ENCODE measurements around the gene CDC42EP3. TPM values are rescaled to one million over a fixed set of nuclear protein-coding genes. Genes with fewer than 3 reads are reported as not detected.

Gene CDC42EP3
- polyA plus RNA-seq, 3 donors, result 51.5 to 58.3 (median 55.7) TPM

- no peak for DNase-seq (ENCODE audit: extremely low read depth in 1 of 11, low read depth in 9 of 11, low spot score in 4 of 11)
Measured at GRCh38 chr2:37692711-37693110, 21.3 kb upstream of the CDC42EP3 start.

GRCh38 chr2:37689751-37690150 is 18.3 kb upstream of the CDC42EP3 start:
- no peak for DNase-seq (ENCODE audit: extremely low read depth in 1 of 11, low read depth in 9 of 11, low spot score in 4 of 11)

DNA sequence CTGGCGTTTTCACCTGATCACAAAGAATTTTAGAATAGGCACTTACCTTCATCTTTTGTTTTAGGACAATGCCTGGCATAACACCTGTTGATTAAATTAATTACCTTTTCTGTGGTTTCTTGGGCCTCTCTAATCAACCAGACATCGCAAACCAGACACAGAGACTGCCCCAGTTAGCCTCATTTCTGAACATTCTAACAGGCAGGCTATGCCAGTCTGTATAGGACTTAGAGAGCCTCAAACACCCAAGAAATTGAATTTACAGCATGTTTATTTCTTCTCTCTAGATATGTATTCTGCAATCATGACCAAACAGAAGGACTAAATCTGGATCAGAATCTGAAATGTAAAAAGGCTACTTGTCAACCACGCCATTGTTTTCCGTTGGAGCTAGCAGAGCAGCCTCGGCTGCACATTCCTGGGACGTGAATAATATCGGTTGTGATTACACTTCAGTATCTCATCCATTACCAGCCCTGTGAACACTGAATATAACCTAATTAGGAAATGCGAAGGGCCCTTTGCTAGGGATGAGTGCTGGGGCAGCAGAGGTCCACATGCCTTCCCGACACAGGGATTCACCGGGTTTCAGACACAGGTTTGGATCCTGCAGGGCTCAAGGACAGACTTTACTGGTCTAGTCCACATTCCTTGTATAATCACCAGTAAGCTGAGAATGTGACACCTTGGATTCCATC is 17.5 kb upstream of the CDC42EP3 start:
- DNase-seq (ENCODE audit: extremely low read depth in 1 of 11, low read depth in 9 of 11, low spot score in 4 of 11), result no peak

DNA sequence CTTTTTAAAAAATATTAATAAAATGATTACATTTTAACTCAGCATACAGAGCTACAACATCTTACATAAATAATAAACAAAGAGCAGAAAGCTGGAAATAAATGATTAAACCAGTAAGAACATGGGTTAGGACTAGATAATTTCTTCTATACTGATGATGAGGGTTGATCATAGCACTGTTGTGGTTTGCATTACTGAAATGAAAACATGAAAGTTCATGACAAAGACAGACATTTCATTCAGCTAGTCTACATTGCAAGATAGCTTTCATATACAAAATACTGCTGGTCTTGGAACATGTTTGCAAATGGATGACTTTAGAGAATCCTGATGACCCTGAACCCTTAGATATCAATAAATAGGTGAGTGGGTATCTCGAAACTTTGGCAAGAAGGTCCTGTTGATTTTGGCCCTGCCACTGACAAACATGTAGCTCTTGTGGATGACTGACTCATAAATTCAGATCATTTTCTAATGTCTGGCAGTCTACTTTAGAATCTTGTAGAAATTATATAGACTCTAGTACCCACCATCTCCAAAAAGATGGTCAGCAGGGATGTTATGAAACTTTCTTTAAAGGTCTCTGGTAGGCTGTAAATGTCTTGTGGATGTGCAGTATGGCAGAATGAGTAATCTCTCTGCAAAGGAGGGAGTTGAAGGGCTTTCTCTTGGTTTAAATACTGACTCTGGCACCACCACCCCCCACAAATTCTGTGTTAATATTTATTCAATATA is 15.5 kb upstream of the CDC42EP3 start:
- DNase-seq (ENCODE audit: extremely low read depth in 1 of 11, low read depth in 9 of 11, low spot score in 4 of 11), result no peak

- no peak for DNase-seq (ENCODE audit: extremely low read depth in 1 of 11, low read depth in 9 of 11, low spot score in 4 of 11)
Measured at GRCh38 chr2:37684809-37685208, 13.4 kb upstream of the CDC42EP3 start.

DNA sequence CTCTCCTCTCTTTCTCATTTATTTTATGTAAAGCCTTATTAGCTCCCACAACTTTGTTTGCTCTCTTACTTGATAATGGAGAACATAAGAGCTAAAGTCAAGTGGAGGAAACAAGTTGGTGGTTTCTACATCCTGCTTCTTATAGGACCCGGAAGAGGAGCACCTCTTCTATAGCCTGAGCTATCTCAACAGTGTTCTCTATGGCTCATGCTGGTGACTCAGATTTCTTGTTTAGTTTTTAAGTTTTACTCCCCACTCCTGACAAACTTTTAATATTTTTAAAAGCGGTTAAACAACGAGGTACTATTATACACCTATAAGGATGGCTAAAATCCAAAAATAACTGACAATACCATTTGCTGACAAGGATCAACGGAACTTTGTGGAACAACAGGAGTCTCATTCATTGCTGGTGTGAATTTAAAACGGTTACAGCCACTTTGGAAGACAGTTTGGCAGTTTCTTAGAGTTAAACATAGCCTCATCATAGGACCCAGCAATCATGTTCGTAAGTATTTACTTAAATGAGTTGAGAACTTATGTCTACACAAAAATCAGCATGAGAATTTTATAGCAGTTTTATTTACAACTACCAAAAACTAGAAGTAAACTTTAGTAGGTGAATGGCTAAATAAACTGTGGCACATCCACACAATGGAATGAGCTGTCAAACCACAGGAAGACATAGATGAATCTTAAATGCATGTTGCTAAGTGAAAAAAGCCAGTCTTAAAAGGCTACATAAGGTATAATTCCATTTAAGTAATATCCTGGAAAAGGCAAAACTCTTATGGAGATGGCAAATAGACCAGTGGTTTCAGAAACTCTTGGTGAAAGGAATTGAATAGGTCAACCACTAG is 12.7 kb upstream of the CDC42EP3 start:
- DNase-seq (ENCODE audit: extremely low read depth in 1 of 11, low read depth in 9 of 11, low spot score in 4 of 11), result no peak

GRCh38 chr2:37683241-37683640 is 11.8 kb upstream of the CDC42EP3 start:
- DNase-seq (ENCODE audit: extremely low read depth in 1 of 11, low read depth in 9 of 11, low spot score in 4 of 11), result no peak

DNA sequence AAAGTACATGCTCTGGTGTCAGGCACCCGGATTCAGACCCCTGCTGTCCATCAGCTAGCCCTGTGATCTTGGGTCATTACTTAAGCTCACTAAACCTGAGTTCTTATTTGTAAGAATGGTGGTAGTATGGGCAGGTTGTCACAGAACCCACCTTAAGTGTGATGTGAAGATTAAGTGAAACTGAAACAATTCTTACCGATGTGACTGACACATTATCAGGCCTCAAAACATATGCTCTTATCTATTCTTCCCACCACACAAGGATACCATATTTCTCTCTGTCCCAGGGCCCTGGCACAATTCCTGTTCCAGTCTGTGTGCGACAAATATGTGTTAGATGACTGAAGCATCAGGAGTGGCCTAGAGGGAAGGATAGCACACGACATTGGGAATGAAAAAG is 11.0 kb upstream of the CDC42EP3 start:
- DNase-seq (ENCODE audit: extremely low read depth in 1 of 11, low read depth in 9 of 11, low spot score in 4 of 11), result no peak

DNA sequence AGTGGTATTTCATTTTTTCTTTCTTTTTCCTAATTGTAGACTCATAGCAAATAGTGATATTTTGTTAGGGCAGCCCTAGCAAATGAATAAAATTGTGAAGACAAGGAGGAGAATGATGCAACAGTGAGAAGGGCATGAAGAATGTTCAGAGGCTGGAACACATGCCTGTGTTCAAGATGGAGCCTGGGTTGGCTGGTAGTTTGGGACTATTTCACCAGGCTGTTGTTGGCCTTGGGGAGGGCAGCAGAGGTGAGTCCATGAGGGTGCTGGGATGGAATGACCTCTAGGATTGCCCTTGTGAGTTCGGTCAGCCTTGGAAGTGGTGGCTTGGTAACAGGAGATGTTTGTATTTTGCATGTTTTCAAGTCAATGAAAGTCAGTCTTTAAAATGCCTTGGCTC is 10.1 kb upstream of the CDC42EP3 start:
- DNase-seq (ENCODE audit: extremely low read depth in 1 of 11, low read depth in 9 of 11, low spot score in 4 of 11), result no peak

DNA sequence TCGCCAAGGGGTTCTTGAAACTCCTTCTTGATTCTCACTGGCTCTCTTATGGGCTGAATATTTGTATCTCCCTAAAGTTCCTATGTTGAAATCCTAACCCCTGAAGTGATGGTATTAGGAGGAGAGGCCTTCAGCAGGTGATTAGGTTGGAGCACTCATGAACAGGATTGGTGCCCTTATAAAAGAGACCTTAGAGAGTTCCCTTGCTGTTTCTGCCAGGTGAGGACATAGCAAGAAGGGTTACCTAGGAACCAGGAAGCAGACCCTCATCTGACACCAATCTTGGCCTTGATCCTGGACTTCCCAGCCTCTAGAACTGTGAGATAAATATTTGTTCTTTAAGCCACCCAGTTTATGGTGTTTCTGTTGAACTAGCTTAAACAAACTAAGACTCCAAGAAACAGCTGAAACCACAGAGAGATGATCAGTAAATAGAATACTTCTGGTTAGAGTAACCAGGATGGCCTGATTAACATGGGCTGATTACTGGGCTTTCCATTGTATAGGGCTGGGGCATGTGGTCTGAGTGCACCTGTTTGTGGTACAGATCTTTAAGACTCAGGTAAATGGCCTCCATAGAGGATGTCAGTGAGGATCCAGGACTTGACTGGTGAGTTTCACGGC is 7.7 kb upstream of the CDC42EP3 start:
- DNase-seq (ENCODE audit: extremely low read depth in 1 of 11, low read depth in 9 of 11, low spot score in 4 of 11), result no peak

DNA sequence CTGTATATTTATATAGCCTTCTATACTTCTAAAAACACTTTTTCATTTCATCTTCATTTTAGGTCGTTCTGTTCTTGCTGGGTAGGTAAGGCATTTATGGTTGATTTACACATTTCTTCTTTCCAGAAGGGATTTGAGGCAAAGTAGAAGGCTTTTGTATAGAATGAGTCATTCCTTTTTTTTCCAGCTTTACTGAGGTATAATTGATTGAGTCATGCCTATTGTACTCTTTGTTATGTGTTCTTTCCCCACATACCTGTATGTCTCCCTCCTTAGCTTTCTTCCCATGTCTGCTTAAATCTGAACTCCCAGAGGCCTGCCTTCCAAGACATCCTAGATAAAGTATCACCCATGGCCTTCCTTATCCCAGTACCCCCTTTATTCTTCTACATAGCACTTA is 4.8 kb upstream of the CDC42EP3 start:
- DNase-seq (ENCODE audit: extremely low read depth in 1 of 11, low read depth in 9 of 11, low spot score in 4 of 11), result no peak

DNA sequence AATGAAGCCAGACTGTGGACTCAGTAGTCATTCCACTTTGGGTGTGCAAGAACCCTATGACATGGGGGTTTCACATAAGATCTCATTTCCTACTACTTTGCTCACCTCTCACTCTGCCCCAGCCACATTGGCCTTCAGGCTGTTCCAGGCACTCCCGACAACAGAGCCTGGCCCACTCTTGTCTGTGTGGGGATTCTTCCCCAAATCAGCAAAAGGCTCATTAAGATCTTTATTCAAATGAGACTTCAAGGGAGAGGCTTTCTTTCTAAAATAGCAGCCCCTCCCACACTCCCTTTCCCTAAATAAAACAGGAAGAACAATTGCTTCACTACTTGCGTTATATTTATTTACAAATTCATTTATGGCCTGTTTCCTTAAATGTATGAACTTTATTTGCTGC is 3.5 kb upstream of the CDC42EP3 start:
- DNase-seq (ENCODE audit: extremely low read depth in 1 of 11, low read depth in 9 of 11, low spot score in 4 of 11), result no peak

DNA sequence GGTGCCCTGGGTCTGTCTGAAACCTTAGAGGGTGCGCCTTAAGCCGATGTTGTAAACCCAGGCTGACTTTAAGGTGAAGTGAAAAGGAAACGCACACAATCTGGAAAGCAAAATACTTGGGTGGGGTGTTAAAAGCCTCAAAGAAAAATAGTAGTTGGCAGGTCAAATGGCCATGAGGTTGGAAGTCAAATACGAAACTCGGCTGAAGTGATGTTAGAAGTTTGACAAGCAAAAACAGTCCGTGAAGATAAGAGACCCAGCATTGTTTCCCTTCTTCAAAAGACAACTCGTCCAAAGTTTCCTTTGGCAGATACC is 1.4 kb upstream of the CDC42EP3 start:
- DNase-seq (ENCODE audit: extremely low read depth in 1 of 11, low read depth in 9 of 11, low spot score in 4 of 11), result no peak

DNA sequence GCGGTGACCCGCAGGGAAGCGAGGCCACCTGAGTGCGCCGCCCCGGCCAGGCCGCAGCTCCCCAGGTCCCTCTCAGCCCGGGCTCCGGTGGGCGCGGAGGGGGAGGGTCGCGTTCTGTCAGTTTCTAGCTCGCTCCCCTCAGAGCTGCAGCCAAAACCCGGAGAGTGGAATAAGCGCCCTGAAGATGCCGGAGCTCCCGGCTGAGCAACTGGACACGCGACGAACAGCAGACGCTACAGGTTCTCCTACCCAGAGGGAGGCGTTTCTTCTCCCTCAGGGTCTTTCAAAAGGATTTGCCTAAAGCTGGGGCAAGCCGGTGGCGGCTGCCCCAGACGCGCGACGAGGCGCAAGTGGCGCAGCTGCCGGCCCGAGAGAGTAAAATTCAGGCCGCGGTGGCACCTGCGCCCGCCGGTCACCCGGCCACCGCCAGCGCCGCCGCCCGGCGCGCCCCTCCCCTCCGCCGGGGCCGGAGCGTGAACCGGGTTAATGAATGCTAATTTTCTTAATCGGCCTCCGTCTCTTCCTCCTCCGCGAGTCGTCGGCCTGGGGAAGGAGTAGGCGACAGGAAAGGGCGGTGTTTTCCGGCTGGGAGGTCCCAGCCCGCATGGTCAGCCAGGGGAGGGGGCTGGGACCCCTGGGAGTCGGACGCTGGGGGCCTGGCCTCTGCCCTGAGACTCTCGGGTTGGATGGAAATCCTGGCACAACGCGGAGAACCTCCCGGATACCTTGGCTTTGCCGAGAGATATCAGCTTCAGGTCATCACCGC is 845 bp upstream of the CDC42EP3 start:
- peak; percentile 85 to 97 (median 89) for DNase-seq (ENCODE audit: extremely low read depth in 1 of 11, low read depth in 9 of 11, low spot score in 4 of 11)

GRCh38 chr2:37671816-37672103 is 318 bp upstream of the CDC42EP3 start:
- DNase-seq (ENCODE audit: extremely low read depth in 1 of 11, low read depth in 9 of 11, low spot score in 4 of 11), result peak in 2 of 11 donors; percentile 37 to 45

GRCh38 chr2:37670378-37671008 is 949 bp downstream of the CDC42EP3 start:
- no peak for DNase-seq (ENCODE audit: extremely low read depth in 1 of 11, low read depth in 9 of 11, low spot score in 4 of 11)

DNA sequence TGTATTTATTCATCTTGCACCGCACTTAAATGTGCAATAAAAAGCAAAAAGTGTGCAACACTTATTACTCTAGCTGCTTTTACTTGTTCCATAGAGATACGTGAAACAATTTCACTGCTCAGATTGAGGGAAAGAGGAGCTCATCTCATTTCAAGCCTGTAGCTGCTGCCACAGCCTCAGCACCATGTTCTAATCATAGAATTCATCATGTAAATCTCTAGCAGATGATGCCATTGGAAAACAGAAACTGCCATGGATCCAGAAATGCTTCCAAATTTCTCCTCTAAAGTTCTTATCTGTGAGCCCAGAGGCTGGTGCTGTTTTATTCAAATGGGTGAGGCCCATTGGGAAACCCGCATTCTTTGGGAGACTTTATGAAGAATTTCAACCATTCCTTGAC is 2.0 kb downstream of the CDC42EP3 start:
- no peak for DNase-seq (ENCODE audit: extremely low read depth in 1 of 11, low read depth in 9 of 11, low spot score in 4 of 11)

DNA sequence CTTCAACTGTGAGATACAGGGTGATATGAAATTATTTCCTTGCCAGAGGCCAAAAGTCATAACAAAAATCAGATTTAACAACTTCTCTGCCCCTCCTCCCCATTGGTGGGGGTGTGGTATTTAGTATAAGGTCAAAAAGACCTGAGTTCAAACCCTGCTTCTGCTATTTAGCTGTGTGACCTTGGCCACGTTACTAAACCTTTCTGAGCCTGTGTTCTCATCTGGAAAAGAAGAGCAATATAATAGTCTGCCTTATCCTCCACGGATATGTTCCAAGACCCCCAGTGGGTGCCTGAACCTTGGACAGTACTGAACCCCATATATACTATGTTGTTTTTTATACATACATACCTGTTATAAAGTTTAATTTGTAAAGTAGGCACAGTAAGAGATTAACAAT is 3.7 kb downstream of the CDC42EP3 start:
- no peak for DNase-seq (ENCODE audit: extremely low read depth in 1 of 11, low read depth in 9 of 11, low spot score in 4 of 11)

DNA sequence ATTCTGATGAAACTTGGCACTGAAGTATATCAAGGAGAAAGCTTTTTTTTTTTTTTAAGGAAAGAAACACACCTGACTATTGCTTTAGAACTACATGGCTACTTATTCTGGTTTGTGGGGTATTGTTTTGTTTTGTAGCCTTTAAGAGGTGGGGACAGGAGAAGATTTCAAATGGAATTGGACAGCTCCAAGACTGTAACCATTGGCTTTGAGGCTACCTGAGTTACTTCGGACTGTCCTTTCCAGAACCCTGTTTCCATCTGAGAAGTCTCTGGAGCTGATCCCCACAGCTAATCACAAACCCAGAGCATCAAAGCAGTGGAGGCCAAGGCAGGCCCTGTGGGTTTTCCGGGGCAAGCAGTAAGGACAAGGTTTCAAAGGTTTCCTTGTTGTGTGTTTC is 4.7 kb downstream of the CDC42EP3 start:
- DNase-seq (ENCODE audit: extremely low read depth in 1 of 11, low read depth in 9 of 11, low spot score in 4 of 11), result no peak
